ENCODE results near the gene HMOX2.

The HMOX2 gene

GRCh38 chr16:4465977-4466779 lies 10.0 kb upstream of the HMOX2 start:
- DNase-seq = no peak

GRCh38 chr16:4467916-4468315 lies 8.3 kb upstream of the HMOX2 start:
- no peak for DNase-seq

GRCh38 chr16:4468972-4469371 lies 7.2 kb upstream of the HMOX2 start:
- no peak for DNase-seq

- DNase-seq = no peak
Observed at GRCh38 chr16:4471869-4472268, 4.3 kb upstream of the HMOX2 start.

GRCh38 chr16:4472880-4473279 lies 3.3 kb upstream of the HMOX2 start:
- no peak for DNase-seq

- DNase-seq = peak; percentile 94 to 97
Observed at GRCh38 chr16:4474192-4474961, 1.8 kb upstream of the HMOX2 start, which contains the start of gene NMRAL1. NMRAL1 (minus strand) TSS chr16:4474625; CDS start chr16:4474132, 493 bp downstream.

GRCh38 chr16:4477966-4478365 lies 1.8 kb downstream of the HMOX2 start:
- DNase-seq = peak in 1 of 2 experiments; percentile 17

GRCh38 chr16:4481526-4481925 lies 5.3 kb downstream of the HMOX2 start:
- DNase-seq = no peak

GRCh38 chr16:4481963-4482362 lies 5.8 kb downstream of the HMOX2 start:
- DNase-seq = no peak

GRCh38 chr16:4486126-4486893 lies 10.1 kb downstream of the HMOX2 start:
- DNase-seq = no peak

- DNase-seq = no peak
Observed at GRCh38 chr16:4487955-4488498, 11.8 kb downstream of the HMOX2 start.

- no peak for DNase-seq
Observed at GRCh38 chr16:4488499-4488967, 12.3 kb downstream of the HMOX2 start.

- no peak for DNase-seq
Observed at GRCh38 chr16:4489030-4489429, 12.8 kb downstream of the HMOX2 start.

- no peak for DNase-seq
Observed at GRCh38 chr16:4491898-4492297, 15.7 kb downstream of the HMOX2 start.

- DNase-seq = no peak
Observed at GRCh38 chr16:4494746-4495490, 18.7 kb downstream of the HMOX2 start.

GRCh38 chr16:4495766-4496165 lies 19.6 kb downstream of the HMOX2 start:
- DNase-seq = no peak

- DNase-seq = no peak
Observed at GRCh38 chr16:4496305-4496704, 20.1 kb downstream of the HMOX2 start.

GRCh38 chr16:4498546-4499195 lies 22.5 kb downstream of the HMOX2 start:
- DNase-seq = no peak

- DNase-seq = no peak
Observed at GRCh38 chr16:4499196-4499555, 23.0 kb downstream of the HMOX2 start.

- no peak for DNase-seq
Observed at GRCh38 chr16:4500272-4500671, 24.1 kb downstream of the HMOX2 start.

- DNase-seq = no peak
Observed at GRCh38 chr16:4501071-4501478, 24.9 kb downstream of the HMOX2 start.

All from SHP77 (cell line).